ENCODE results near the gene ZNF682.
"Not testable (repeated sequence)": the region's sequence is repeated elsewhere in the genome, so short reads cannot be mapped to it uniquely, and the experiment has no call there.

ZNF682 gene

DNA sequence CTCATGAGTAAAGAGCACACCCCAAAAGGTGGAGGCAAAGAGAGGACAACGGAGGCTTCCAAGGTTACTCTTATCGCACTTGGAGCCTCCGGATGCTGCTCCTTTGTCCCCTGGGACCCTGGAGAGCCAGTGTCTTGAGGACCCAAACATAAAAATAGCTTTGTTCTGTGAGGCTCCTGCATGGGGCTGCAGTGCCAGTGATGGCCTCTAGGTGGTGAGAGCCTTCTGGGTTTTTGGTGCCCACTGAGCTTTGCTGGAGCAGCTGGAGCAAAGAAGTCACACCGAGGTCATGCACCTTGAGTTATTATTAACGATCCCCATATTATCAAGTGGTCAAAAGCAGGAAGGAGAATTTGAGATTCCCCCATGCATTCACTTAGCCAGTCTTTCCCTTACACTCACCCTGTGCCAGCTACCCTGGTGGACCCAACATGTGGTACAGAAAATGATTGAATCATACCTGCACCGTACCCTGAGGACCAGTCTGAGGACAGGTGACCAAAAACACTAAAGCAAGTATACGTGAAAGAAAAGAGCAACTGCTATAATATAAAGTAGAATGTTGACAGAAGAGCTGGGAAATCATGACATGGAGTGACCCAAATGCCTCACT lies 41.5 kb downstream of the ZNF682 start:
- H3K36me3 ChIP-seq (ENCODE audit: control insufficient read depth, insufficient read depth, low read length): peaks cover 11% of the 10 kb centered on the region
- no peaks in the 10 kb centered on the region for H3K4me1 ChIP-seq (ENCODE audit: control insufficient read depth, insufficient read depth, low read length, poor library complexity, severe bottlenecking)
- peaks cover 25% of the 10 kb centered on the region for H3K9me3 ChIP-seq (ENCODE audit: control insufficient read depth, low read length)
- H3K4me3 ChIP-seq (ENCODE audit: extremely low read depth, insufficient read depth, low read length, poor library complexity, severe bottlenecking): no peak overlapping the region
- WGBS, 2 experiments (ENCODE audit: insufficient coverage in 2 of 2): 76 to 90% methylated on average over 5 of the region's 7 CpGs
- H3K27ac ChIP-seq (ENCODE audit: low read depth, low read length, severe bottlenecking): no peak overlapping the region

DNA sequence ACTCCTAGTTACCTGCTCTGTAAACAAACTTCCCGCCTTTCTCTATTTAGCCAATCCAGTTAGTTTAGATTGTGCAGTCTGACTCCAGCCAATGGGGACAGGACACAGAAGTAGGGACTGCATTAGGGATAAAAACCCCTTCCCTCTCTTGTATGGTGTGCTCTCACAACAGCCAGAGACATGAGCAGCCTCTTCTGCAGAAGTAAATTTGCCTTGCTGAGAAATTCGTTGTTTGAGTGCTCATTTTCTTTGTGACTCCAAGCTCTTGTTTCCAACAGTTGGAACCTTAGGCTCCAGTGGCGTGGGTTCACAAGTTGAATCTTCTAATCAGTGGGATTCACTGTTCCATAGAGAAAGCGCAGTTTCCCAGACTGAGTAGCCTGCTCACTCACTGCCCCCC lies 72.4 kb downstream of the ZNF682 start:
- 72 to 80% methylated on average over 3 to 4 of the region's 4 CpGs for WGBS, 2 experiments (ENCODE audit: insufficient coverage in 2 of 2)
- no peaks in the 10 kb centered on the region for H3K36me3 ChIP-seq (ENCODE audit: control insufficient read depth, insufficient read depth, low read length)
- no peak overlapping the region for H3K4me3 ChIP-seq (ENCODE audit: extremely low read depth, insufficient read depth, low read length, poor library complexity, severe bottlenecking)
- H3K27ac ChIP-seq (ENCODE audit: low read depth, low read length, severe bottlenecking): no peak overlapping the region
- H3K4me1 ChIP-seq (ENCODE audit: control insufficient read depth, insufficient read depth, low read length, poor library complexity, severe bottlenecking): no peaks in the 10 kb centered on the region
- peaks cover 29% of the 10 kb centered on the region for H3K9me3 ChIP-seq (ENCODE audit: control insufficient read depth, low read length)

DNA sequence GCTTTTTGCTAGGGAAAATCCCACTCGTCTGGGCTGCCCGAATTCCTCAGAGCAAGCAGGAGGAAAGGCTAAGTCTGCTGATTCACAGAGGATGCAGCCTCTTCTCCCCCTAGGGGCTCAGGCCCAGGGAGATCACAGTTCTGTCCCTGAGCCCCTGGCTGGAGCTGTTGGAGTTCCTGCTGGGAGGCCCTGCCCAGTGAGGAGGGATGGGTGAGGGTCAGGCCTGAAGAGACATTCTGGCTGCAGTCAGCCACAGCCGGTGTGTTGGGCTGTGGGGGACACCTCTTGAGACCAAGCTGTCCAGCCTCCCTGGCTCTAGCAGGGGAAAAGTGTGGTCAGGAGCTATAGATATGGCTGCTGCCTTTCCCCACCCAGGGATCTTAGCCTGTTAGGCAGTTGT lies 73.2 kb downstream of the ZNF682 start:
- peaks cover 25% of the 10 kb centered on the region for H3K9me3 ChIP-seq (ENCODE audit: control insufficient read depth, low read length)
- H3K4me1 ChIP-seq (ENCODE audit: control insufficient read depth, insufficient read depth, low read length, poor library complexity, severe bottlenecking); H3K27ac ChIP-seq (ENCODE audit: low read depth, low read length, severe bottlenecking); H3K36me3 ChIP-seq (ENCODE audit: control insufficient read depth, insufficient read depth, low read length); H3K4me3 ChIP-seq (ENCODE audit: extremely low read depth, insufficient read depth, low read length, poor library complexity, severe bottlenecking): not testable (repeated sequence)
- 87% methylated on average over 3 of the region's 3 CpGs for WGBS, 2 experiments (ENCODE audit: insufficient coverage in 2 of 2)

DNA sequence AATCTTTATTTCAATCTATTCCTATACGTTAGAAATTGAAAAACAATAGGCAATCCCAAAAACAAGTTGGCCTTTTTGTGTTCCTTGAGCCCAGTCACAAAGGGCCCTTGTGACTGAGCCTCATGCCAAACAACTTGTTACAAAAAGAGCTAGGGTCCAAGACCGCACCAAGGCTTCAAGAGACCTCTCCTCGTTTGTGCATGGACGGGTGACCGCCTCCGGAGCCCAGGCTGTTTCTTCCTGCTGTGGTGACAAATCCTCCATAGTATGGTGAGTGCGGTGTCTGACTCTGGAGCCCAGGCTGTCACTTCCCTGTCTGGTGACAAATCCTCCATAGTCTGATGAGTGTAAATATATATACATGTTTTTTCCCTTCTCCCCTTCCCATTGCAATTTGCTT lies 74.9 kb downstream of the ZNF682 start:
- Histone ChIP-seq H3K27ac (ENCODE audit: low read depth, low read length, severe bottlenecking) (no peak overlapping the region), H3K4me3 (ENCODE audit: extremely low read depth, insufficient read depth, low read length, poor library complexity, severe bottlenecking) (no peak overlapping the region), H3K9me3 (ENCODE audit: control insufficient read depth, low read length) (peaks cover 23% of the 10 kb centered on the region), H3K4me1 (ENCODE audit: control insufficient read depth, insufficient read depth, low read length, poor library complexity, severe bottlenecking) (no peaks in the 10 kb centered on the region), H3K36me3 (ENCODE audit: control insufficient read depth, insufficient read depth, low read length) (no peaks in the 10 kb centered on the region)
- WGBS, 2 experiments (ENCODE audit: insufficient coverage in 2 of 2): 62 to 75% methylated on average over 5 to 6 of the region's 7 CpGs

DNA sequence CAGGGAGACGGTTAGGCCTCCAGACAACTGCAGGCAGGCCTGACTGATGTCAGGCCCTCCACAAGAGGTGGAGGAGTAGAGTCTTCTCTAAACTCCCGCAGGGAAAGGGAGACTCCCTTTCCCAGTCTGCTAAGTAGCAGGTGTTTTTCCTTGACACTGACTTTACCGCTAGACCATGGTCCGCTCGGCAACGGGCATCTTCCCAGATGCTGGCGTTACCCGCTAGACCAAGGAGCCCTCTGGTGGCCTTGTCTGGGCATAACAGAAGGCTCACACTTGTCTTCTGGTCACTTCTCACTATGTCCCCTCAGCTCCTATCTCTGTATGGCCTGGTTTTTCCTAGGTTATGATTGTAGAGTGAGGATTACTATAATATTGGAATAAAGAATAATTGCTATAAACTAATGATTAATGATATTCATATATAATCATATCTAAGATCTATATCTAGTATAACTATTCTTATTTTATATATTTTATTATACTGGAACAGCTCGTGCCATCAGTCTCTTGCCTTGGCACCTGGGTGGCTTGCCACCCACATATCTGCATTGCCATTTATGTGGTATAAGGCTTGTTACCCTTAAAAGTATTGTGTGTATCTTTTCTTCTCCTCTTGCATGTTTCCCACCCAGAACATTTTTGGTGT lies 80.0 kb downstream of the ZNF682 start:
- not testable (repeated sequence) for H3K27ac ChIP-seq (ENCODE audit: low read depth, low read length, severe bottlenecking); H3K9me3 ChIP-seq (ENCODE audit: control insufficient read depth, low read length); H3K4me3 ChIP-seq (ENCODE audit: extremely low read depth, insufficient read depth, low read length, poor library complexity, severe bottlenecking); H3K4me1 ChIP-seq (ENCODE audit: control insufficient read depth, insufficient read depth, low read length, poor library complexity, severe bottlenecking); H3K36me3 ChIP-seq (ENCODE audit: control insufficient read depth, insufficient read depth, low read length)
- 20 to 21% methylated on average over 6 to 7 of the region's 9 CpGs for WGBS, 2 experiments (ENCODE audit: insufficient coverage in 2 of 2)

DNA sequence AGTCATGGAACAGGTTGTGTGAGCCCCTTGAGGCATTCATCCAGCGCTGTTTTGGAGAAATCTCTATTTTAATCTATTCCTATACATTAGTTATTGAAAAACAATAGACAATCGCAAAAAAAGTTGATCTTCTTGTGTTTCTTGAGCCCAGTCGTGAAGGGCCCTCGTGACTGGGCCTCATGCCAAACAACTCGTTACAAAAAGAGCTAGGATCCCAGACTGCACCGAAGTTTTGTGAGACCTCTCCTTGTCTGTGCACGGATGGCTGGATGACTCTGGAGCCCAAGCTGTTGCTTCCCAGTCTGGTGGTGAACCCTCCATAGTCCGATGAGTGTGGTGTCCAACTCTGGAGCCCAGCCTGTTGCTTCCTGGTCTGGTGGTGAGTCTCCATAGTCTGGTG lies 81.5 kb downstream of the ZNF682 start:
- H3K9me3 ChIP-seq (ENCODE audit: control insufficient read depth, low read length); H3K27ac ChIP-seq (ENCODE audit: low read depth, low read length, severe bottlenecking); H3K36me3 ChIP-seq (ENCODE audit: control insufficient read depth, insufficient read depth, low read length); H3K4me3 ChIP-seq (ENCODE audit: extremely low read depth, insufficient read depth, low read length, poor library complexity, severe bottlenecking); H3K4me1 ChIP-seq (ENCODE audit: control insufficient read depth, insufficient read depth, low read length, poor library complexity, severe bottlenecking): not testable (repeated sequence)
- WGBS, 2 experiments (ENCODE audit: insufficient coverage in 2 of 2): 88 to 91% methylated on average over 7 of the region's 8 CpGs

DNA sequence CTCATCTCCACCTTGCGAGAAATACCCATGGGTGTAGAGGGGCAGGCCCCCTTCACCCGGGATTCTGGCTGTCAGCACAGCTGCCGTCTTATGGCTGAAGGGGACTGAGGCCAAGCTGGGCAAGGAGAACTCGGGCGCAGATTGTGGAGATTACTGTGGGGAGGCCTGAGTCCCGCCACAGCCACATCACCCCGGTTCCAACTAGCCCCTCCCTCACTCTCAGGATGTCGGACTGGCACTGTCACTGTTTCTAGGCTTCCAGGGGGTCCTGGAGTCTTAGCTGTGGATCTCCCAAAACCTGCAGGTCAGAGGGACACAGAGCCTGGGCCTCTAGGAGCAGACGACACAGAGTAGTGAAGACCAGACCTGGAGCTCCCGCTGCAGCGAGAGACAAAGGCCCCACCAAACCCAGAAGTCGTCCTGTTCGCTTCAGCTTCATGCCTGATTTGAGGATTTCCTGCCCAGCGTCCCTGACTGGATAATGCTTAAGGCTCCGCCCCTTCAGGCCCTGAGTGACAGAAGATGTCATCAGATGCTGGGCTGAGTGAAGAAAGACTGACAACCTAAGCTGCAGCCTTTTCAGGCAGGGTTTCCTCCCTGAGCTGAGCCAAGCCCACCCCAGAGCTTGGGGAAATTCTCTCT lies 82.8 kb downstream of the ZNF682 start:
- Histone ChIP-seq H3K4me1 (ENCODE audit: control insufficient read depth, insufficient read depth, low read length, poor library complexity, severe bottlenecking) (no peaks in the 10 kb centered on the region), H3K9me3 (ENCODE audit: control insufficient read depth, low read length) (peaks cover 8% of the 10 kb centered on the region), H3K36me3 (ENCODE audit: control insufficient read depth, insufficient read depth, low read length) (no peaks in the 10 kb centered on the region), H3K27ac (ENCODE audit: low read depth, low read length, severe bottlenecking) (no peak overlapping the region), H3K4me3 (ENCODE audit: extremely low read depth, insufficient read depth, low read length, poor library complexity, severe bottlenecking) (no peak overlapping the region)
- 73 to 79% methylated on average over 8 to 13 of the region's 15 CpGs for WGBS, 2 experiments (ENCODE audit: insufficient coverage in 2 of 2)

DNA sequence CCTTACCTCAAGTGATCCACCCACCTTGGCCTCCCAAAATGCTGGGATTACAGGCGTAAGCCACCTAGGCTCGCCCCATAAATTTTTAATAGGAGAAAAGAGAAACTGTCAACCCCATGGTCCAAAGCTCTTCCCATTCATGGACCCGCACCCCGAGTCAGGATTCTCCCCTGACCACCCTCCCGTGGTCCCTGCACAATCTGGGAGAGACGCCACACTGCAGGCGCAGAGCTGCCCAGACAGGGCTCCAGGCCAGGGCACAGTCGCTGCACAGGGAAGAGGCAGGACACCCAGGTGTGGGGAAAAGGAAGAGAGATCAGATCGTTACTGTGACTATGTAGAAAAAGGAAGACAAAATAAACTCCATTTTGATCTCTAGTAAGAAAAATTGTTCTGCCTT lies 84.1 kb downstream of the ZNF682 start:
- Histone ChIP-seq H3K4me1 (ENCODE audit: control insufficient read depth, insufficient read depth, low read length, poor library complexity, severe bottlenecking) (no peaks in the 10 kb centered on the region), H3K27ac (ENCODE audit: low read depth, low read length, severe bottlenecking) (no peak overlapping the region), H3K9me3 (ENCODE audit: control insufficient read depth, low read length) (peaks cover 7% of the 10 kb centered on the region), H3K36me3 (ENCODE audit: control insufficient read depth, insufficient read depth, low read length) (no peaks in the 10 kb centered on the region), H3K4me3 (ENCODE audit: extremely low read depth, insufficient read depth, low read length, poor library complexity, severe bottlenecking) (no peak overlapping the region)
- WGBS, 2 experiments (ENCODE audit: insufficient coverage in 2 of 2): 100% methylated on average over 4 to 5 of the region's 9 CpGs
